GM19455 (cell line): ENCODE results near the gene CDC42BPB.

ENCODE experiments used
- ATAC-seq: cut with Tn5 transposase; IDR thresholded peaks from one replicate; pipeline ENCODE4 v1.9.1; 2021; ENCODE audit not compliant: unreplicated experiment

CDC42BPB gene

DNA sequence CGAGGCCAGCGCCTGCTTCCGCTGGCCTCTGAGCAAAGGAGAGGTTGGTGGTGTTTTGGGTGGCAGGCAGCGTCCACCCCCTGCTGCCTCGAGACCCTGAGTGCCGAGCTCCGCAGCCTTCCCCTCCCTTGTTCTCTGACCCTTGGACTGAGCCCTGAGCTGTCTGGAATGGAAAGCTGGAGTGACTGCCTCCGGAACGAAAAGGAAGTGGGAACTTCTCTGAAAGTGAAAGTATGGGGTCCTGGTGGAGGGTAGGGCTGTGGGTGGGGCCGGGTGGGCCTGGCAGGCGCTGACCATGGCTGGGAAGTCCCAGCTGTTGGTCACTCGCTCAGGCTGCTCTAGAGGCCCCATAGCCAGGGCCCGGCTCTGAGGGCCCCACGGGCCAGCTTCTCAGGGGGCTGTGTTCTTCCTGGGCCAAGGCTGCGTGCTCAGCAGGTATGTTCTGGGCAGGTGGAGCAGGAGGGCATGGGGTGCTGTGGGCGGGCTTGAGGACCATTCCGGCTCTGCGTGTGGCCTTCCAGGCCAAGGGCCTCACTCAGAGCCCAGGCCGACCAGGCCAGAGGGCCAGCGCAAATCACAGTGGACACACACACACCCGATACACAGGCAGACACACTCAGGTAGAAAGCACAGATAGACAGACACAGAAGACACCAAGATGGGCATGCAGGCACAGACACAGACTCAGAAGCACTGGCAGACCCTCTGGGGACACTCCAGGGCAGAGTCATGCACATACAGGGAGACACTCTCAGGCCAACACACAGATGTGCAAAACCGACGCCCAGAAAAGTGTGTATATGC is 37.3 kb upstream of the CDC42BPB start, which contains the start of gene EXOC3L4:
Gene EXOC3L4, plus strand, starts transcription at position 320 of the 804 bp plus-strand sequence. CDS start 5,495 bp downstream, outside the sequence.
- no peak for ATAC-seq

DNA sequence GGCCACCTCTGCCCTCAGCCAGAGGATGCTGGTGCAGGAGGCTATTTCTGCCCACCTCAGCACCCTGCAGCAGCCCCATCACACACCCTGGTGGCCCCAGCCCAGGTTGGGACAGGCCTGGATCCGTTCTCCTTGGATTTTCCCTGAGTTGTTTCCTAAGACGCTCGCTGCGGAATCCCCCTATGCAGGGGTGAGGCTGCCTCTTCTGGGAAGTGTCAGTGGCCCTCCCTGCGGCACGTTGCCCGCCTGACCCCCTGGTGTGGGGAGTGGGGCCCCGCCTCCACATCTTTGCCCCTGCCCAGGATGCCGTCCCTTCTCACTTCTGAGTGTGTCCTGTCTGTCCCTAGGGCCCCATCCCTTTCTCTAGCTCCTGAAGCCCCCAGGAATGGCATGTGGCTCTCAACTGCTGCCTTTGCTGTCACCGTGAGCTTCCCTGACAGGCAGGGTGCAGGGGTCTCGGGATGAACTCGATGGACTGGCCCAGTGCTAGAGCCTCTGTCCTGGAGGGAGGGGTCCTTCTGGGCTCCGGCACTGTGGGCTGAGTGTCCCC is 36.6 kb upstream of the CDC42BPB start:
- ATAC-seq, result no peak

GRCh38 chr14:103091883-103092222 is 34.5 kb upstream of the CDC42BPB start:
- ATAC-seq, result no peak

DNA sequence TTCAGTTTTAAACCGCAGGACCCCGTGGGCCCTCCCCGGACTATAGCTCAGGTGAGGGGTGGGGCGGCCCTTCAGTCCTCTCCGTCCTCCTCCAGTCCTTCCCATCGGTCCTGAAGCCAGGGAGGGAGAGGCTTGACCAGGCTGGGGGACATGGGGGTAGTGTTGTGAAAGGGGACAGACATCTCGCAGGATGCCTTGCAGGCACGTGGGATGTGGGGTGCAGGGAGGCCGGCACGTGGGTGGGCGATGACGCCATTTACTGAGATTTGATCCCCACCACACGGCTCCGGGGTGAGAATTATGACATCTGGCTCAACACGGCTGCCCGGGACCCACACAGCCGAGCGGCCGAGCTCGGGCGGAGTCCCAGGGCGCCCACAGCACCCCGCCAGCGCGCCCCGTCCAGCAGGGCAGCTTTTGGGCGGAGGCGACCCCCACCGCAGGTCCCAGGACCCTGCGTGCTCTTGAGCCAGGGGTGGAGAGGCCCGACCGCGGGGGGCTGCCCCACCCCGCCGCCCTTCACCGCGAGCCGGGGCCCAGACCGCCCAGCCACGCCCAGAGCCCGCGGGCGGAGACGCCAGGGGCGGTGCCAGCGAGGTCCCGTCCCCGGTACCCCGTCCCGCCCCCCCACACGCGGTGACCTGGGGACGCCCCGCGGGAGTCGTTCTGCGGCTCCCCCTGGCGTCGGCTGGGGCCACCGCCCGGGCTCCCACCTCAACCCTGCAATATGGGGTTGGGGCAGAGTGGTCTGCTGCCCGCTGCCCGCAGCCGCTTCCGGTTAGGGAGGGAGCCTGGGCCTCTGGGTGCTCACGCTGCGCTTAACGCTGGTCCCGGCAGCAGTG is 33.9 kb upstream of the CDC42BPB start:
- ATAC-seq, result peak; percentile 53

- no peak for ATAC-seq
Observed at GRCh38 chr14:103090481-103091020, 33.2 kb upstream of the CDC42BPB start.

GRCh38 chr14:103089386-103090335 is 32.3 kb upstream of the CDC42BPB start:
- ATAC-seq, result no peak

DNA sequence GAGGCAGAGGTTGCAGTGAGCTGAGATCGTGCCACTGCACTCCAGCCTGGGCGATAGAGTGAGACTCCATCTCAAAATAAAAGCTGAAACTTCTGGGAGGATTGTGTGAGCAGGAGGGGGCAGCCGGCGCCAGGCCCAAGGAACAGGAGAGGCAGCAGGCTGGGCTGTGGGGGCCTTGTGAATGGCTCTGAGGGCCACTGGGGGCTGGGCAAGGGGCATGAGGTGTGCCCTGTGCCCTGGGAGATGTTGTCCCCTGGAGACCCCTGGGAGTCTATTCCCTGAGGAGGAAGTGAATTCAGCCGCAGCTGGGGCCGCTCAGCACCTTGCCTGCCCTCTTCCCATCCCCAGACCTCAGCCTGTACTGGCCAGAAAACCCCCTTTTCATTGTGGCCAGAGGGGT is 31.6 kb upstream of the CDC42BPB start:
- no peak for ATAC-seq

GRCh38 chr14:103087343-103087835 is 30.0 kb upstream of the CDC42BPB start:
- no peak for ATAC-seq

GRCh38 chr14:103086771-103087342 is 29.5 kb upstream of the CDC42BPB start:
- no peak for ATAC-seq

DNA sequence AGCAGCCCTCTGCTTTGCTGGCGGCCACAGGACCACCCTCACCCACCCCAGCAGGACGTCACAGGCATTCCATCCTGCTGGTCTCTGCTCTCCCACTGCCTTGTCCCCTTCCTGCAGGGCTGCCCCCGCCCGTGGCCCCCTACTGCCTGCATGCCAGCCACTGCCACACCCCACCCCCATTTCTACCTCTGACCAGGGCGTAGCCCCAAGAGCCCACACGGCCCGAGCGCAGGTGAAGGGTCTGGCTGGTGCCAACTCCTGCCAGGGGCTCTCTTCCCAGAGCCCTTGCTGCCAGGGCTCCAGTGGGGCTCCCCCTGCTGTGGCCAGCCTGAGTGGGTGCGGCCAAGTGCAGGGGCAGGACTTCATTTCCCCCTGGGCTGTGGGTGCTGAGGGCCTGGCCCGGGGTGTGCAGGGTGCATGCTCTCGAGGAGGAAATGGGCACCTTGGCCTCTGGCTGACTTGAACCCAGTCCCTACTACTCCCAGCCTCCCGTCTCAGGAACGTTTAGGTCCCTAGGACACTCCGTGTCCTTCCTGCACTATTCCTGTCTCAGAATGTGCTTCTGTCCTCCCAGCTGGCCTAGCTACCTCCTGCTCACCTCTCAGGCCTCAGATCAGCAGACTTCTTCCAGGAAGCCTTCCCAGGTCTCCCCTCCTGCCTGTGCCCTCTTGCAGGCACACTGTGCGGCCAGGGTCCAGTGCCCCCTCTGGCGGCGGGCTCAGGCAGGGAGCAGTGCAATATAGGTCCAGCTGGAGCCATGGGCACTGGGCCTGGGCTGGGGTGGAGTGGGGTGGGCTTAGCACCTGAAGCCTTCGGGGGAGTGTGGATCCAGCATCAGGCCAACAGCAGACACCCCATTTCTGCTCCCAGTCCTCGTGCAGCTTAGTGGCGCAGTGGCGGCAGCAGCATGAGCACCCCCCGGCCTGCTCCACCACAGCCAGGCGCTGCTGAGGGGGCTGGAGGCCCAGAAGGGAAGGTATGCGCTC is 28.1 kb upstream of the CDC42BPB start:
- ATAC-seq, result no peak

DNA sequence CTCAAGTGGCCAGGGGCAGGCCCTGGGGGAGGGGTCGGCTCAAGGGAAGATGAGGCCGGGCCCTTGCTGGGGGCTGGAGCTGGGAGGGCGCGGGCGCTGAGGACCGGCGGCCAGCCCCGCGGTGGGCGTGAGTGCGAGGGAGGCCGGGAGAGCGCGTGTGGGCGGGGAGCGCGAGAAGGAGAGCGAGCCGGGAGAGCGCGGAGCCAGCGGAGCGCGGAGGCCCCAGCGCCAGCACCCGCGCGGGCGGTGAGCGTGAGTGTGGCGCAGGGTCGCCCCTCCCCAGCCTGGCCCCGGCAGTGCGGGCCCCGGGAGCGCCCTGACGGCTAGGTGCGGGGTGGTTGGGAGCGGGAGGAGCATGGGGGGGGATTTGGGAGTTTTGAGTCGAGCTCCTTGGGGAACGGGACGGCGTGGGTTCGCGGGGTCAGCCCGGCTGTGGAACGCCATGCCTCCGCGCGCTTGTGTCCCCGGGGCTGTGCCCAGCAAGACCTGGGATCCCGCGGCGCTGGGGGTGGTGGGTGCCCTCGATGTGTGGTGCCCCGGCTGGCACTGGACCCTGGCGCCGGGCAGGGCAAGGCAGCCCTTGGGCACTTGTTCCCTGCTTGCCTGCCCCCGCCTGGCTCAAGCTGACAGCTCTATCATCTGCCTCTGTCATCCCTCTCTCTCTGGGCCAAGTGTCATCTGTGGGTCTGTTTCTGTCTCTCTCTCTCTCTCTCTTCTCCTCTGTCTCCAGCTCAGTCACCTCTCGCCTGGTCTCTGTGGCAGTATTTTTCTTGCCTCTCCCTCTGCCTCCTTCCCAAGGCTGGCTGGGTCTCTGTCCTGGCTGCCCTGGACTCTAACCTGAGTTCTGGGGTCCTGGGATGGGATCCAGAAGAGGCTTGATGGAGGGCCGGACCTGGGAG is 26.9 kb upstream of the CDC42BPB start, which contains the start of gene LBHD2:
Gene LBHD2, plus strand, starts transcription at position 190 of the 899 bp plus-strand sequence. CDS start 1,803 bp downstream, outside the sequence.
- ATAC-seq, result no peak

- ATAC-seq, result no peak
Observed at GRCh38 chr14:103081951-103082350, 24.6 kb upstream of the CDC42BPB start.

DNA sequence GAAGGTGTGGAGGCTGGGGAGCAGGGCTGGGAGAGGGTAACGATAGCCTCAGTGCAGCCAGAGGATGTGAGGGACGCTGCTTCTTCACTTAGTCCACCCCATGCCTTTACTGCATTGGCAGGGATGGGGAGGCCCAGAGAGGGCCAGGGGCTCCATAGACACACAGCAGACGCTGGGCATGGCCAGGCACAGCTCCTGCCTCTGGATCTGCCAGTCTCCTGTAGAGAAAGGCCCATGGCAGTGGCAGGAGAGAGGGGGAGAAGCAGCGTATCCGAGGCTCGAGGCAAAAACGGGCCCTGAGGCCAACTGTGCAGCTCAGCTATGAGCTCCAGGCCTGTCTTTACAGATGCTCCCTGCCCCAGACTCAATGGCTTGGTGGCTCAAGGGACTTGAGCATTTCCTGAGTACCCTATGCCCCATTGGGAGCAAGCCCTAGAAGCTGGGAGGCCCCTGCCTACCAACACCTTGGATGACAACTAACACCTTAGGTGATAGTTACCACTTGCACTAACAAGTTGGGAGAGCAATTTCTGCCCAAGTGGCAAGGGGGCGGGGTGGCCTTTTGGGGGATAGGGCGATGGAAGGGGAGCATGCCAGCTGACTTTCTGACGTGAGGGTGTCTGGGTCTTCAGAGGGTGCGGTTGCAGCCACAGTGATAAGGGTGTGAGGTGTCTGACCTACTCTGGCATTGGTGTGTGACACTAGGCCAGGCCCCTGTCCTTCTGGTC is 21.7 kb upstream of the CDC42BPB start:
- ATAC-seq, result no peak

GRCh38 chr14:103078420-103078749 is 21.0 kb upstream of the CDC42BPB start:
- ATAC-seq, result peak; percentile 55

DNA sequence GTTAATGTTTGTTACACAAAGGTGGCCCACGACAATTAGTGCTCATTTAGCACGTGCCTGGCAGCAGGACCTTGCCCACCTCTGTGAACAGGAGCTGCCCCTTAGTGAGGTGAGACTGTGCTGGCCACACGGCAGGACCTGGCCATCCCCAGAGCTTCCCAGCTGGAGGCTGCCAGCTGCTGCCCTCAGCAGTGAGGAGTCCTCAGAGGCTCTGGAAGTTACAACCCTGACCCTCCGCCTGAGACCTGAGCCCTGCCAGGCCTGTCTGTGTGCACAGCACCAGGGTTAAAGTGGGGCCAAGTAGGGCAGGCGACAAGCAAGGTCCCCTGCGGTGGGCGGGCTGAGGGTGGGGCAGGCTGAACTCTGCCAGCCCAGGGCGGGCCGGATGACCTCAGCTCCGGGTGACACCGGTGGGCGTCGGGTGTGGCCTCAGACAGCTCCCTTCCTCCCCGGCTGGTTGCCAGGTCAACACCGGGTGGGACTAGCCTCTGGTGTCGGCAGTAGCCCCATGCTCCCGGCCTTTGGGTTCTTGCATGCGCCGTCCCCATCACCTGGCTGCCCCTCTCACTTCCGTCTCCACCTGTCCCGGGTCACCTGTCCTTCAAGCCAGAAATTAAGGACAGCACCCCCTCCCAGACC is 17.5 kb upstream of the CDC42BPB start:
- no peak for ATAC-seq

- no peak for ATAC-seq
Observed at GRCh38 chr14:103073876-103074728, 16.8 kb upstream of the CDC42BPB start.
